Calu3 (cell line): ENCODE measurements around the gene MIOS. TPM values are rescaled to one million over a fixed set of nuclear protein-coding genes. Genes with fewer than 3 reads are reported as not detected.

Source experiments
- BruUV-seq: library from RNA; stranded (reverse); fragments of 400-500 nt; replicated peaks from 2 replicates; lab custom pipeline; 2021; lab: Mats Ljungman, UMichigan
- CTCF ChIA-PET: fragments of 300-600 bp; sonication (Branson Sonifier 250); formaldehyde crosslinking; loops from one replicate; lab custom pipeline; 2022; ENCODE audit warnings: antibody characterized with exemption; lab: Charles Lee
- DNase-seq: peaks from one replicate; pipeline ENCODE4 v3.0.0; 2022
- H3K27ac Mint-ChIP-seq: one replicate; pipeline ENCODE4 v1.8.0; 2022; ENCODE audit warnings: mixed read lengths; ENCODE audit not compliant: unreplicated experiment
- H3K27me3 Mint-ChIP-seq: one replicate; pipeline ENCODE4 v1.8.0; 2022; ENCODE audit warnings: mixed read lengths; ENCODE audit not compliant: unreplicated experiment
- H3K36me3 Mint-ChIP-seq: one replicate; pipeline ENCODE4 v1.8.0; 2022; ENCODE audit warnings: mild to moderate bottlenecking, moderate library complexity, mixed read lengths; ENCODE audit not compliant: insufficient read depth, unreplicated experiment
- H3K4me1 Mint-ChIP-seq: one replicate; pipeline ENCODE4 v1.8.0; 2022; ENCODE audit warnings: mild to moderate bottlenecking, low read depth, mixed read lengths; ENCODE audit not compliant: unreplicated experiment
- H3K4me3 Mint-ChIP-seq: one replicate; pipeline ENCODE4 v1.8.0; 2022; ENCODE audit warnings: mild to moderate bottlenecking, low read depth, moderate library complexity, mixed read lengths; ENCODE audit not compliant: unreplicated experiment
- H3K9me3 Mint-ChIP-seq: one replicate; pipeline ENCODE4 v1.8.0; 2022; ENCODE audit warnings: low read depth, mixed read lengths; ENCODE audit not compliant: unreplicated experiment
- CTCF ChIP-seq: fragments of 200-600 bp; IDR thresholded peaks from one replicate; pipeline ENCODE4 v1.8.0; 2022; ENCODE audit warnings: antibody characterized with exemption; ENCODE audit not compliant: unreplicated experiment
- intact Hi-C: fragments of 100-400 bp; cut with micrococcal nuclease; formaldehyde crosslinking; loops from one replicate; pipeline ENCODE4 v1.10.0; 2022; ENCODE audit not compliant: unreplicated experiment
- total RNA-seq: library from RNA; stranded (reverse); gene quantifications from 2 replicates; pipeline ENCODE4 v1.2.3, GENCODE V29; 2022

MIOS gene
- total RNA-seq, 1 experiment from 2014 or later, result 38.2 TPM

GRCh38 chr7:7564323-7564780 is 2.3 kb upstream of the MIOS start:
- no TSS peak for BruUV-seq
- CTCF ChIA-PET, result interaction anchor here (0.7 to 1.4 kb wide), 7 partner anchors 13 to 1910 kb away, joined by 3 to 8 read pairs (median 3); no protein-coding TSS in a partner anchor
- Mint-ChIP-seq H3K27ac (no peak overlapping the region), H3K36me3 (peaks cover 16% of the 10 kb centered on the region), H3K9me3 (peaks cover 6% of the 10 kb centered on the region), H3K27me3 (no peaks in the 10 kb centered on the region), H3K4me1 (peaks cover 15% of the 10 kb centered on the region), H3K4me3 (no peak overlapping the region)
- TF ChIP-seq CTCF, result no peak
- peak; percentile 35 for DNase-seq
- intact Hi-C loops, result loop anchor here (10.0 kb wide), 1 partner anchor 380 kb away; the partner anchor contains the start of gene C1GALT1

GRCh38 chr7:7565018-7565680 is 1.5 kb upstream of the MIOS start:
- Mint-ChIP-seq H3K4me3 (no peak overlapping the region), H3K27ac (no peak overlapping the region), H3K36me3 (peaks cover 16% of the 10 kb centered on the region), H3K9me3 (peaks cover 1% of the 10 kb centered on the region), H3K4me1 (peaks cover 23% of the 10 kb centered on the region), H3K27me3 (no peaks in the 10 kb centered on the region)
- TSS peak; percentile 31 for BruUV-seq
- CTCF ChIA-PET, result interaction anchor here (0.7 to 1.2 kb wide), 5 partner anchors 116 to 652 kb away, joined by 3 to 4 read pairs (median 3); no protein-coding TSS in a partner anchor
- no peak for TF ChIP-seq CTCF
- no peak for DNase-seq
- intact Hi-C loops, result loop anchor here (10.0 kb wide), 1 partner anchor 380 kb away; the partner anchor contains the start of gene C1GALT1

DNA sequence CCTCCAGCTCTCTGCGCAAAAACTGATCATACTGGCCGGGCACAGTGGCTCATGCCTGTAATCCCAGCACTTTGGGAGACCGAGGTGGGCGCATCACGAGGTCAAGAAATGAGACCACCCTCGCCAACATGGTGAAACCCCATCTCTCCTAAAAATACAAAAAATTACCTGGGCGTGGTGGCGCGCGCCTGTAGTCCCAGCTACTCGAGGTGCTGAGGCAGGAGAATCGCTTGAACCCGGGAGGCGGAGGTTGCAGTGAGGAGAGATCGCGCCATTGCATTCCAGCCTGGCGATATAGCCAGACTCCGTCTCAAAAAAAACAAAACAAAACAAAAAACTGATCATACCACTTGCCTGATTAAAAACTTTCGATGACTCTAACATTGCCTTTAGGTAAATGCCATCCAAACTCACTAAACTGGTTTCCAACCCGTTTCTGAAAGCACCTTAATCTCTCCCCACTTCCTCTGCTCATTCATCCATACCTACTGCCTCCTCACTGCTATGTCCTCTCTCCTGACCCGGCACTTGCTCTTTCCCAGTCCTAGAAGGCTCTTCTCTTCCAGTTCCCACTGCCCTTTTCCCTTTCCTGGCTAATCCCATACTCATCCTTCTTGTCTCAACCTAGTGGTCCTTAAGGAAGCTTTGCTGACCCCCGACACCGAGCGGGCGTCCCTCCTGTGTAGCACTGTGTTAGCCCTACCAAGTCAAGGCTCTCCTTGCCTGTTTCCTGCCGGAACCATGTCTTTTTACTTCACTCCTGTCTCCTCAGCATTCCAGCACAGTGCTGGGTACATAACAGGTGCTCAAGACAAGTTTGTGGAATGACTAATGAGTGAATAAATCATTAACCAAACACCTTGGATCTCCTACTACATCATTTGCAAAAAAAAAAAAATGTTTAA is 686 bp upstream of the MIOS start:
- H3K4me1 Mint-ChIP-seq, result peaks cover 27% of the 10 kb centered on the region
- peak; percentile 62 for DNase-seq
- no peak overlapping the region for H3K4me3 Mint-ChIP-seq
- no TSS peak for BruUV-seq
- intact Hi-C loops, result loop anchor here (10.0 kb wide), 1 partner anchor 381 kb away; the partner anchor contains the start of gene C1GALT1
- CTCF ChIA-PET, result interaction anchor here (0.6 to 0.7 kb wide), 2 partner anchors 441 to 958 kb away, joined by 3 to 5 read pairs; no protein-coding TSS in a partner anchor
- no peak for TF ChIP-seq CTCF
- no peak overlapping the region for H3K27ac Mint-ChIP-seq
- H3K36me3 Mint-ChIP-seq, result peaks cover 16% of the 10 kb centered on the region
- no peaks in the 10 kb centered on the region for H3K9me3 Mint-ChIP-seq
- no peaks in the 10 kb centered on the region for H3K27me3 Mint-ChIP-seq

DNA sequence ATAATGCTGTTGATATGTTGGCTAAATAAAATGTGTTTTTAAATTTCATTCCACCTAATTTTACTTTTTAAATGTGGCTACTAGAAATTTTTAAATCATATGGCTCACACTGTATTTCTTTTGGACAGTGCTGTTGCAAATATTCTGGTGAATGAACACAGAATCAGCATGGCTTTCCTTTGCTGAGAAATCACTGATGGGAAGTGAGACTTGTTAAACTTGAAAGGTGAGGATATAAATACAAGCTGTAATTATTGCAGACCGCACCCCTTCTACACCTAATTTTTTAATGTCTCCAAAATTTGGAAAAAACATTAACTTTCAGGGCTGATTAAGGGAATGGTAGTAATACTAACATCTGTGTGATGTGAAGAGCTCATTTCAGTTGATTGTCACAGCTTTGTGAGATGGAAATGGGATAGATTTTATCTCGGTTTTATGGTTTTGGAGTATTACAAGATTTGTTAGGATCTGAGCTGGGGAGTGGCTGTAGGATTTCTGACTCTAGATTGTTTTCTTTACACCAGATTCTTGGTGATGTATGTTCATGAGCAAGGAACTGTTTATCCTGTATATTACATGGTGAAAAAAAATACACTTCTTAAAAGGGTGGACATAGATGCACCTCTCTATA is 1.3 kb downstream of the MIOS start:
- Mint-ChIP-seq H3K27me3 (no peaks in the 10 kb centered on the region), H3K27ac (peak overlapping the region; percentile 18), H3K36me3 (peaks cover 16% of the 10 kb centered on the region), H3K4me3 (no peak overlapping the region), H3K4me1 (peaks cover 27% of the 10 kb centered on the region), H3K9me3 (no peaks in the 10 kb centered on the region)
- CTCF ChIA-PET, result interaction anchor here (0.6 to 1.6 kb wide), 2 partner anchors 18 to 44 kb away, joined by 4 to 10 read pairs; no protein-coding TSS in a partner anchor
- TSS peak; percentile 46 for BruUV-seq
- DNase-seq, result no peak
- intact Hi-C loops, result loop anchor here (10.0 kb wide), 1 partner anchor 383 kb away; the partner anchor contains the start of gene C1GALT1
- TF ChIP-seq CTCF, result no peak
